Measurements from ENCODE around the gene CASP3.

The CASP3 gene

GRCh38 chr4:184649026-184649970, at the start of gene CASP3, which contains the start of gene PRIMPOL:
CASP3 (minus strand) TSS chr4:184649447; CDS start chr4:184638453, 10,994 bp downstream.
PRIMPOL (plus strand) TSS chr4:184649738; CDS start chr4:184657141, 7,403 bp downstream.
- peak; percentile 95 for DNase-seq (ENCODE audit: low spot score)
- no peak for TF ChIP-seq CTCF (IDR thresholded peaks at IDR 0.05; ENCODE audit: extremely low read depth, missing control alignments)

- no peak for TF ChIP-seq CTCF (IDR thresholded peaks at IDR 0.05; ENCODE audit: extremely low read depth, missing control alignments)
- DNase-seq (ENCODE audit: low spot score) = no peak
These were observed 48.7 kb upstream of the CASP3 start for GRCh38 chr4:184697956-184698355.

- no peak for TF ChIP-seq CTCF (IDR thresholded peaks at IDR 0.05; ENCODE audit: extremely low read depth, missing control alignments)
- no peak for DNase-seq (ENCODE audit: low spot score)
These were observed 46.1 kb upstream of the CASP3 start for GRCh38 chr4:184695178-184695896.

GRCh38 chr4:184694412-184694956, 45.2 kb upstream of the CASP3 start:
- no peak for TF ChIP-seq CTCF (IDR thresholded peaks at IDR 0.05; ENCODE audit: extremely low read depth, missing control alignments)
- no peak for DNase-seq (ENCODE audit: low spot score)

GRCh38 chr4:184693056-184693455, 43.8 kb upstream of the CASP3 start:
- DNase-seq (ENCODE audit: low spot score) = no peak

GRCh38 chr4:184689681-184690080, 40.4 kb upstream of the CASP3 start:
- no peak for TF ChIP-seq CTCF (IDR thresholded peaks at IDR 0.05; ENCODE audit: extremely low read depth, missing control alignments)
- no peak for DNase-seq (ENCODE audit: low spot score)

More at GRCh38 chr4:184693056-184693455, 43.8 kb upstream of the CASP3 start:
- TF ChIP-seq CTCF (IDR thresholded peaks at IDR 0.05; ENCODE audit: extremely low read depth, missing control alignments) = no peak
